Measurements from ENCODE around the gene ZNF385A. TPM values are rescaled to one million over a fixed set of nuclear protein-coding genes. Genes with fewer than 3 reads are reported as not detected.
"Not testable (repeated sequence)": the region's sequence is repeated elsewhere in the genome, so short reads cannot be mapped to it uniquely, and the experiment has no call there.

Gene ZNF385A
- total RNA-seq, 1 donor from 2014 or later = 0.79 TPM

DNA sequence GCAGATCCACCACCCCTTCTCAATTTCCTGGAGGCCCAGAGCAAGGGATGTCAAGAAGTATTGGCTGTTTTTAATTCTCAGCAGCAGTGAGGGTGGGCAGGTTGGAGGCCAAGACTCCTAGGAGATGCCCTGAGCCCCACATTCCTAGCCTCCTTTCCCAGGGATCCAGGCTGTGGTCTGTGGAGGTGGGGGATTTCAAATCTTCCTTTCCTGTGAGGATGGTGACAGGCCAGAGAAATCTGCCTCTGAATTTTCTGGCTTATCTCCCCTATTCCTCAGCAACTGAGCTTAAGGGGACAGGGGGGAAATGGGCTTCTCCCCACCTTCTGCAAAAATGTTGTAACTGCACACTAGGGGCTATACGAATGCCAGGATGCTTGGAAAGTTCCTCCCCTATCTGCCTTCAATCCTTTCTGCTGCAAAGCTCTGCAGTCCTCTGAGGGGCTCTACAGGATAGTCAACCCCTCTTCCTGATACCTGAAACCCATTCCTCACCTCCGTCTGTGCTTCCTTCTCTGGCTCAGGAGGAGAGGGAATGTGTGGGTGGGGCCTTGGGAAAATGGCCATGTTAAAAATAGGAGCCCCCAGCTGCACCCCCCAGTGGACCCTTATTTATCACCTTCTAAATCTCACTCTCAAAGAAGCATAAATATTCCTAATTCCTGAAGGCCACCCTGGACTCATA lies 26.9 kb downstream of the ZNF385A start:
- no peak for DNase-seq (ENCODE audit: low read depth, low spot score)

DNA sequence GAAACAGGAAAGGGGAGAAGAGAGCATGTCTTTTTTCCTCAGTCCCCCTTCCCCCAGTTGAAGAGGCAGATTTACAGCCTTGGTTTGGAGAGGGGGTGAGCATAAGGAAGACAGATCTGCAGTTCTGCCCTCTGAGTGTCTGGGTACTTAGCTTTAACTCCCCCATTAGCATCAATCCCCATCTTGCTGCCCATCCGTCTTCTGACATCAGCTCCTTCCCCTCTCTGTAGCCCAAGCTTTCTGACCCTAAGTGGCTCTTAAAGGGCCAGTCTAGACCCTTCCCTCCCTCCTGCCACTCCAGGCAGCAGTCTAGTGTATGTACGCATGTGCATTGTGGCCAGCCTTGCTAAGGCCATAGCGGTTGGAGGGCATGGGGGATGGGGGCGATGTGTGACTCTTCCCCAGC lies 27.6 kb downstream of the ZNF385A start:
- no peak for DNase-seq (ENCODE audit: low read depth, low spot score)

GRCh38 chr12:54356228-54356627 lies 28.3 kb downstream of the ZNF385A start:
- DNase-seq (ENCODE audit: low read depth, low spot score) = no peak

- no peak for DNase-seq (ENCODE audit: low read depth, low spot score)
Measured at GRCh38 chr12:54355104-54355815, 29.3 kb downstream of the ZNF385A start.

GRCh38 chr12:54354271-54354670 lies 30.3 kb downstream of the ZNF385A start:
- DNase-seq (ENCODE audit: low read depth, low spot score) = not testable (repeated sequence)

- DNase-seq (ENCODE audit: low read depth, low spot score) = no peak
Measured at GRCh38 chr12:54352891-54353874, 31.4 kb downstream of the ZNF385A start.

GRCh38 chr12:54352022-54352531 lies 32.5 kb downstream of the ZNF385A start:
- no peak for DNase-seq (ENCODE audit: low read depth, low spot score)

- no peak for DNase-seq (ENCODE audit: low read depth, low spot score)
Measured at GRCh38 chr12:54351341-54351740, 33.2 kb downstream of the ZNF385A start.

DNA sequence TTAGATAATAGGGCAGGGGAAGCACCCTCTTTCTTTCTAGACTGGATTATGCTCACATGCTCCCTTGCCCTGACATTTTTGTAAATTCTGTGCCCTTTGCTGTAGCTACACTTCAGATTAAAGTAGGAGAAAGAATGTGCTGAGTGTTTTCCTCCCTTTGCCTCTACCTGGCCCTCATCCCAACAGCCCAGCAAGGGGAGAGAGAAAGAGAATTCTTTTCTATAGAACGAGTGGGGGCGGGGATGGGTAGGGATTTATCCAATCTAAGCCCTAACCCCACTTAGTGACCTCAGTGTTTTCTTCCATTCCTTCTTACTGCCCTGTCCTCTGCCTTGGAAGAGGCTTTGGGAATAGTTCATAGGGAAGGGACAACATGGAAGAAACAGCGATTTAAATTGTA lies 33.8 kb downstream of the ZNF385A start:
- DNase-seq (ENCODE audit: low read depth, low spot score) = no peak

- DNase-seq (ENCODE audit: low read depth, low spot score) = no peak
Measured at GRCh38 chr12:54349679-54350078, 34.9 kb downstream of the ZNF385A start.

DNA sequence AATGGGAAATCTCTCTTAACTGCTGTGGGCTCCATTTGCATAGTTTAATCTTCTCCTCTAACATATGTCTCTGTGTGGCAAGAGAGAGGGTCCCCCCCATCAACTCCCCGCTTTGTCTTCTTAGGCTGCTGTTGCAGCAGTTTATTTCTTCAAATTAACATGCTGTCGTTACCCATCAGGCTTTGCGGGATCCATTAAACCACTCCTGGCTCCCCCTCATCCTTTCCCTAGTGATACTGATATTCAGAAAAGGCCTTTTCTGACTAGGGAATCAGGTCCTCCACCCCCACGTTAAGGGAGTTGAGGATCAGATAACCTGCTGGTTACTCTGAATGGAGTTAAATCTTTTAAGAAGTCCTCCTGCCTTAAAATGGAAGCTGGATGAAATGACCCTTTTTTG lies 35.5 kb downstream of the ZNF385A start:
- DNase-seq (ENCODE audit: low read depth, low spot score) = no peak

- DNase-seq (ENCODE audit: low read depth, low spot score) = no peak
Measured at GRCh38 chr12:54341378-54342300, 42.9 kb downstream of the ZNF385A start.

GRCh38 chr12:54340846-54341245 lies 43.7 kb downstream of the ZNF385A start:
- DNase-seq (ENCODE audit: low read depth, low spot score) = no peak

DNA sequence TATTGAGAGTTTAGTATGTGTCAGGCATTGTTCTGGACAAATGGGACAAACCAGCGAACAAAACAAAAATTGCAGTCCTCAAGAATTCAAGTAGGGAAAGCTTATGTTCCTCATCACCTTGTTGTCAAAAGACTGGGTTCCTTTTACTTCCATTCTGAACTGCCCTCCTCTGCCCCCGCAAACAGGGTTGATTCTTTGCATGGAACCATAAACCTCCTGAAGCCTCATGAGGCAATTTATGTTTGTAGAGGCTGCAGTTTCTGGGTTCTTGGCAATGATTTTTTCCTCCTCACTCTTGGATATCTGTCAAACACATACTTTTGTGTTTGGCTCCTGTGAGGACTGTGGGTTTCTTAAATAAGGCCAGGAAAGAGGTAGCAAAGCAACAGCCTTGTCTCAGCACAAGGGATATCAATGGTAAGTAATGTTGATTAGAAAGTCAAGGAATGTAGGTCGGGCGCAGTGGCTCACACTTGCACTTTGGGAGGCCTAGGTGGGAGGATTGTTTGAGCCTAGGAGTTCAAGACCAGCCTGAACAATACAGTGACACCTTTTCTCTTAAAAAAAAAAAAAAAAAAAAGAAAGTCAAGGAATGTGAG lies 45.7 kb downstream of the ZNF385A start:
- DNase-seq (ENCODE audit: low read depth, low spot score) = no peak

DNA sequence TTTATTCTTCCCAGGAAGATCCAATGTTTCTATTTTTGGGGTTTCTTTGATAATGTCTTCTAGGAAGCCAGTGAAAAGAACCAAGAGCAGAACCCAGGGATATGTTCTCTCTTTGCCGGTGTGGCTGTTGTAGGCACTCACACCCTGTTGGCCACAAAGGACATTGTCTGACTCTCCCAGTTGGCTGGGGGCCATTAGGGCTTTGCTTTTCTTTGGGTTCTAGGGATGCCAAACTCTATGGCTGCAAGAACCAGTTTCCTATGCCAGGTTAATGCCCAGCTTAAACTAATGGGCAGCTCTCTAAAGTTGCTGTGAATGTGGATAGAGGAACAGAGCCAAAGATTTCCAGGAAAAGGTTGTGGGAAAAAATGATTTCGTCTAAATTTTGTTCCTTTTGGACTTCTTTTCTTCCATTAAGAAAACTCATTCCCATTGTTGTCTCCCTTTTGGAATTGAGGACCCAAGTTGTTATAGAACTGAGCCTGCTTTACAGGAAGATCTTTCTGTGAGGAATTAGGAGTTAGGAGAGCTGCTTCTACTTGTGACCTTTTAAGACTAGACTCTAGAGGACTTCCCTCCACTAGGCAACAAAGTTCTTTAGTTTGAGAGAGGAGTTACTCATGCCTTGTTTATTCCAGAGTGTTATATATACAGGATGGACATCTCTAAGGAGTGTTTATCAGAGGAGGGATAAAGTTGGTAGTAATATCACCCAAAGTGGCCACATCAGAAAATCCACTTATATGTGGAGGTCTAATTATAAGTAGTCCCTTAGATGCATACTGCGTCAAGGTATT lies 46.5 kb downstream of the ZNF385A start:
- DNase-seq (ENCODE audit: low read depth, low spot score) = no peak

DNA sequence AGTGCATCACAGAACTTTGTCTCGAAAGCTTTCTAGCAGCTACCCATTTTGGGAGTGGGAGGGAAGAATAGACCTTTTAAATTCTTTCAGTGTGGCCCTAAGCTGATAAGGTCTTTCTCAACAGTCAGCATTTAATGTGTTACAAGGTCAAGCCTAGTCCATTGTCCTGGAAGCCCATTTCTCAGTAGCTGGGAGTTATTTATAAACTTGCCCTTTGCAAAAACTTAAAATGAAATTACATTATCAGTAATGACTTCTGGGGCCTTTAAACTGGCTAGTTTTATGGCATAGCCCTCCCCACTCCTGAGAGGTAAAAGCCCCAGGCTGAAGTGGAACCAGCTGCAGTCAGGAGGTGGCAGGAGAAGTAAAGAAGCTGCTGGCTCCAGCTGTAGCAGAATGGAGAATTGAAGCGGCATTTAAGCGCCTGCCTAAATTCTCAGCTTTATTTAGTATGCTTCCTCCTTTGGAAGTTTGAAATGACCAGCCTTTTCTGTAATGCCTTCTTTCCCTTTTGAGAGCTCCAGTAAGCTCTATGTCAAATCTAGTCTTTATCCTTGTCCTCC lies 47.2 kb downstream of the ZNF385A start:
- DNase-seq (ENCODE audit: low read depth, low spot score) = no peak

DNA sequence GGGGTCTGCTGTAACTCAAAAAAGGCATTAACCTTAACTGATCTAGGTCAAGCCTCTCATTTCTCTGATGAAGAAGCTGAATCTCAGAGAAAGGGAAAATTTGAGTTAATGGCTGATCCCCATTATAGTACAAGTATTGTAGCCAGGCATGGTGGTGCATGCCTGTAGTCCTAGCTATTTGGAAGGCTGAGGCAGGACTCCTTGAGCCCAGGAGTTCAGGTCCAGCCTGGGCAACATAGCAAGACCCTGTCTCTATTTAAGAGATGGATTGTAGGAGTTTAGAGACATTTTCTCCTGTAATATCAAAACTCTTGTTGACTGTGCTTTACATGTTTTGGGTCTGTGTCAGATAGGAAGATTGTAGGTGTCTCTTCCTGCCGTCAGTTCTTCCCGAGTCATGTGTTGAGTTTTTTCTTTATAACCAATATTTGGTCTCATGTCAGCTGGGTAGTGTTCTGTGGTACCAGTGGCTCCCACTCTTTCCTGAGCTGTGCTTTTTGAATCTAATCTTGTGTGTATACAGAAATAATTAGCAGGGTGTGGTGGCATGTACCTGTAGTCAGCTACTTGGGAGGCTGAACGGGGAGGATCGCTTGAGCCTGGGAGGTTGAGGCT lies 51.0 kb downstream of the ZNF385A start:
- DNase-seq (ENCODE audit: low read depth, low spot score) = no peak

- no peak for DNase-seq (ENCODE audit: low read depth, low spot score)
Measured at GRCh38 chr12:54331461-54331860, 53.1 kb downstream of the ZNF385A start.

GRCh38 chr12:54330442-54330841 lies 54.1 kb downstream of the ZNF385A start:
- no peak for DNase-seq (ENCODE audit: low read depth, low spot score)
